ENCODE measurements around the gene KRT28. TPM values are rescaled to one million over a fixed set of nuclear protein-coding genes. Genes with fewer than 3 reads are reported as not detected.

The KRT28 gene
- total and polyA plus RNA-seq, 2 donors (not counting 3 experiments of a cell fraction or from before 2014, with no cell fraction given), result not detected

DNA sequence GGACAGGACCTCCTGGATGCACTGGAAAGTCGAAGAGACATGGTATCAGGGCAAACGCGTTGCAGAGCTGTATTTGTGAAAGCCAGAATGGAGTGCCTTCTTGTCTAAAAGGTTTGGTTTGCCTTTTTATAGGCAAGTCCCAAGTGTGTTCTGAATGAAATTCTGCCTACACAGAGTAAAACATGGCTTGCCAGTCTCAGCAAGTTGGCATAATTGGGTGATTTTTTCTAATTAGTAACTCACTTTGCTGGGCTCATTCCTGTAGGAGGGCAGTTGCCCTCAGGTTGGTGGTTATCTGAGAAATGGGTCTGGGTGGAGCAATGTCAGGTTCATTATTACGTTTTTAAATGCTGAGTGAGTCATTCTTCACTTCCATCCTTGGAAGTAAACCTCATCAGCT, 44.5 kb downstream of the KRT28 start, which contains the start of gene KRT25:
TSS of gene KRT25 (minus strand) at position 101 of the 400 bp plus-strand sequence. CDS start at position 41, 60 bp downstream.
- Histone ChIP-seq H3K9ac (replicated peaks; ENCODE audit: extremely low read depth, insufficient read depth, low read length) (no peak within 1 kb of the TSS), H3K9me1 (replicated peaks; ENCODE audit: control insufficient read depth, extremely low read depth, insufficient read depth, low read length) (no peaks in the 10 kb centered on the region), H4K20me1 (replicated peaks; ENCODE audit: control insufficient read depth, extremely low read depth, insufficient read depth, low read length) (no peaks in the 10 kb centered on the region), H3K4me1 (ENCODE audit: control insufficient read depth, extremely low read depth, insufficient read depth, low read length) (no peaks in the 10 kb centered on the region), H3K4me2 (ENCODE audit: insufficient read depth, low read length) (no peak within 1 kb of the TSS), H3K79me2 (ENCODE audit: control insufficient read depth, insufficient read depth, low read length) (no peaks in the 10 kb centered on the region), H2AFZ (ENCODE audit: low read depth, low read length) (no peak within 1 kb of the TSS), H3K9me3 (replicated peaks; ENCODE audit: control insufficient read depth, insufficient read depth, low read length) (no peaks in the 10 kb centered on the region), H3K27ac (ENCODE audit: insufficient read depth, low read depth, low read length) (no peak within 1 kb of the TSS), H3K4me3 (replicated peaks in 1 of 3; ENCODE audit: insufficient read depth in 1 of 3, low read depth in 1 of 3, low read length in 3 of 3) (no peak within 1 kb of the TSS), H3K27me3 (ENCODE audit: control insufficient read depth in 2 of 2, insufficient read depth in 2 of 2, low read length in 2 of 2) (no peaks in the 10 kb centered on the region), H3K36me3 (ENCODE audit: control insufficient read depth in 2 of 2, extremely low read depth in 1 of 2, insufficient read depth in 2 of 2, low read length in 2 of 2) (no peaks in the 10 kb centered on the region)
- TF ChIP-seq POLR2A (IDR thresholded peaks at IDR 0.05; ENCODE audit: low read depth, low read length) (no peak), FOS (IDR thresholded peaks at IDR 0.05; ENCODE audit: borderline replicate concordance, insufficient read depth, low read length) (no peak)
- dilution Hi-C loops (cut with MboI; ENCODE audit: extremely low pct_ligation_motif_present, low sequenced_read_pairs), result no loop called here
- no peak for FAIRE-seq
- ChIA-PET CTCF (interaction anchor here (0.6 to 1.3 kb wide), 2 partner anchors 9 to 787 kb away, joined by 3 read pairs; no protein-coding TSS in a partner anchor), POLR2A (no interaction called here)
- no peak for DNase-seq (ENCODE audit: low read depth, low spot score)
- BruUV-seq (replicated peaks), result no TSS peak
- intact Hi-C loops (cut with micrococcal nuclease), result no loop called here

DNA sequence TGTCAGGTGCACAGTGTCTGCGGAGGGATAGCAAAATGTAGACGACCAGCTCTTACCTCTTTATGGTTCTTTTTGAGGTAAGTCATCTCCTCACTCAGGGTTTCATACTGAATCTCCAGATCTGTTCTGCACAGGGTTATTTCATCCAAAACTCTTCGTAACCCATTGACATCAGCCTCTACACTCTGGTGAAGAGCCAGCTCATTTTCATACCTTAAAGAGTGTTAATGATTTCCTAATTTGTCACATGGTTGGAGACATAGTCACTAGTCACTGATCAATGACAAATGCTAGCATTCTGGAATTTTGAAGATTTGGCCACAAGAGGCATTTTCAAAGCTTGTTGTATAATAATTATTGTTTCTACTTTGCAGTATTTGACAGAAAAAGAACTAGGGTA, 46.0 kb downstream of the KRT28 start:
- BruUV-seq (replicated peaks), result no TSS peak
- no peaks in the 10 kb centered on the region for H4K20me1 ChIP-seq (replicated peaks; ENCODE audit: control insufficient read depth, extremely low read depth, insufficient read depth, low read length)
- intact Hi-C loops (cut with micrococcal nuclease) (no loop called here), dilution Hi-C loops (cut with MboI; ENCODE audit: extremely low pct_ligation_motif_present, low sequenced_read_pairs) (no loop called here)
- H3K27me3 ChIP-seq (ENCODE audit: control insufficient read depth in 2 of 2, insufficient read depth in 2 of 2, low read length in 2 of 2), result no peaks in the 10 kb centered on the region
- no peaks in the 10 kb centered on the region for H3K79me2 ChIP-seq (ENCODE audit: control insufficient read depth, insufficient read depth, low read length)
- no peaks in the 10 kb centered on the region for H3K36me3 ChIP-seq (ENCODE audit: control insufficient read depth in 2 of 2, extremely low read depth in 1 of 2, insufficient read depth in 2 of 2, low read length in 2 of 2)
- no peak overlapping the region for H3K27ac ChIP-seq (ENCODE audit: insufficient read depth, low read depth, low read length)
- no peak overlapping the region for H3K4me3 ChIP-seq (replicated peaks in 1 of 3; ENCODE audit: insufficient read depth in 1 of 3, low read depth in 1 of 3, low read length in 3 of 3)
- CTCF ChIA-PET, result no interaction called here
- H3K9me3 ChIP-seq (replicated peaks; ENCODE audit: control insufficient read depth, insufficient read depth, low read length), result no peaks in the 10 kb centered on the region
- H3K4me2 ChIP-seq (ENCODE audit: insufficient read depth, low read length), result no peak overlapping the region
- FAIRE-seq (no peak), DNase-seq (ENCODE audit: low read depth, low spot score) (no peak)
- H3K9me1 ChIP-seq (replicated peaks; ENCODE audit: control insufficient read depth, extremely low read depth, insufficient read depth, low read length), result no peaks in the 10 kb centered on the region
- H2AFZ ChIP-seq (ENCODE audit: low read depth, low read length), result no peak overlapping the region
- TF ChIP-seq, protein P1, sequence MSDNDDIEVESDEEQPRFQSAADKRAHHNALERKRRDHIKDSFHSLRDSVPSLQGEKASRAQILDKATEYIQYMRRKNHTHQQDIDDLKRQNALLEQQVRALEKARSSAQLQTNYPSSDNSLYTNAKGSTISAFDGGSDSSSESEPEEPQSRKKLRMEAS (IDR thresholded peaks at IDR 0.05; ENCODE audit: insufficient read depth, insufficient read length), result no peak
- TF ChIP-seq, protein P2, sequence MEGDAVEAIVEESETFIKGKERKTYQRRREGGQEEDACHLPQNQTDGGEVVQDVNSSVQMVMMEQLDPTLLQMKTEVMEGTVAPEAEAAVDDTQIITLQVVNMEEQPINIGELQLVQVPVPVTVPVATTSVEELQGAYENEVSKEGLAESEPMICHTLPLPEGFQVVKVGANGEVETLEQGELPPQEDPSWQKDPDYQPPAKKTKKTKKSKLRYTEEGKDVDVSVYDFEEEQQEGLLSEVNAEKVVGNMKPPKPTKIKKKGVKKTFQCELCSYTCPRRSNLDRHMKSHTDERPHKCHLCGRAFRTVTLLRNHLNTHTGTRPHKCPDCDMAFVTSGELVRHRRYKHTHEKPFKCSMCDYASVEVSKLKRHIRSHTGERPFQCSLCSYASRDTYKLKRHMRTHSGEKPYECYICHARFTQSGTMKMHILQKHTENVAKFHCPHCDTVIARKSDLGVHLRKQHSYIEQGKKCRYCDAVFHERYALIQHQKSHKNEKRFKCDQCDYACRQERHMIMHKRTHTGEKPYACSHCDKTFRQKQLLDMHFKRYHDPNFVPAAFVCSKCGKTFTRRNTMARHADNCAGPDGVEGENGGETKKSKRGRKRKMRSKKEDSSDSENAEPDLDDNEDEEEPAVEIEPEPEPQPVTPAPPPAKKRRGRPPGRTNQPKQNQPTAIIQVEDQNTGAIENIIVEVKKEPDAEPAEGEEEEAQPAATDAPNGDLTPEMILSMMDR (IDR thresholded peaks at IDR 0.05; ENCODE audit: extremely low read depth in 1 of 2, insufficient read depth in 1 of 2, low read depth in 1 of 2, low read length in 2 of 2), result no peak
- TF ChIP-seq FOS (IDR thresholded peaks at IDR 0.05; ENCODE audit: borderline replicate concordance, insufficient read depth, low read length) (no peak), POLR2A (IDR thresholded peaks at IDR 0.05; ENCODE audit: low read depth, low read length) (no peak), MYC (IDR thresholded peaks at IDR 0.05; ENCODE audit: low read depth, low read length) (no peak), POLR2AphosphoS5 (IDR thresholded peaks at IDR 0.05; ENCODE audit: insufficient read depth, low read depth, low read length) (no peak), JUN (IDR thresholded peaks at IDR 0.05; ENCODE audit: borderline replicate concordance, insufficient read depth, insufficient read length, low read depth) (no peak), GATA2 (IDR thresholded peaks at IDR 0.05; ENCODE audit: insufficient read depth, insufficient read length, low read depth, low read length) (no peak), EZH2 (IDR thresholded peaks at IDR 0.05; ENCODE audit: borderline replicate concordance, low read depth, low read length, severe bottlenecking) (no peak)
- H3K9ac ChIP-seq (replicated peaks; ENCODE audit: extremely low read depth, insufficient read depth, low read length), result no peak overlapping the region
- POLR2A ChIA-PET, result no interaction called here
- H3K4me1 ChIP-seq (ENCODE audit: control insufficient read depth, extremely low read depth, insufficient read depth, low read length), result no peaks in the 10 kb centered on the region

Data from endothelial cell of umbilical vein (primary cell).